ENCODE data around the gene PTPN3.

- TF ChIP-seq EZH2 (IDR thresholded peaks at IDR 0.05; ENCODE audit: insufficient read depth, poor library complexity, severe bottlenecking): no peak
- no peak for TF ChIP-seq EZH2phosphoT487 (IDR thresholded peaks at IDR 0.05; ENCODE audit: insufficient read depth, low read depth)
These were observed 58.6 kb downstream of the PTPN3 start for GRCh38 chr9:109439378-109440116.
